A673 (cell line): ENCODE data around the gene CHRDL1.

Experiments
- EZH2 ChIP-seq: fragments of 200-600 bp; sonication (generic); IDR thresholded peaks from 2 replicates; pipeline ENCODE4 v1.6.1; 2017; ENCODE audit warnings: borderline replicate concordance, low read depth, mild to moderate bottlenecking, mixed read lengths, antibody characterized with exemption, low read length; ENCODE audit not compliant: poor library complexity, severe bottlenecking
- TF ChIP-seq, protein P1 (sequence below): fragments of 300-800, 200-600 bp; sonication (generic); conservative IDR thresholded peaks from 2 replicates; pipeline ENCODE4 v1.5.1; 2017; ENCODE audit warnings: low read depth, mild to moderate bottlenecking, antibody characterized with exemption, low read length, moderate library complexity, mixed read lengths

- TF ChIP-seq, protein P1, sequence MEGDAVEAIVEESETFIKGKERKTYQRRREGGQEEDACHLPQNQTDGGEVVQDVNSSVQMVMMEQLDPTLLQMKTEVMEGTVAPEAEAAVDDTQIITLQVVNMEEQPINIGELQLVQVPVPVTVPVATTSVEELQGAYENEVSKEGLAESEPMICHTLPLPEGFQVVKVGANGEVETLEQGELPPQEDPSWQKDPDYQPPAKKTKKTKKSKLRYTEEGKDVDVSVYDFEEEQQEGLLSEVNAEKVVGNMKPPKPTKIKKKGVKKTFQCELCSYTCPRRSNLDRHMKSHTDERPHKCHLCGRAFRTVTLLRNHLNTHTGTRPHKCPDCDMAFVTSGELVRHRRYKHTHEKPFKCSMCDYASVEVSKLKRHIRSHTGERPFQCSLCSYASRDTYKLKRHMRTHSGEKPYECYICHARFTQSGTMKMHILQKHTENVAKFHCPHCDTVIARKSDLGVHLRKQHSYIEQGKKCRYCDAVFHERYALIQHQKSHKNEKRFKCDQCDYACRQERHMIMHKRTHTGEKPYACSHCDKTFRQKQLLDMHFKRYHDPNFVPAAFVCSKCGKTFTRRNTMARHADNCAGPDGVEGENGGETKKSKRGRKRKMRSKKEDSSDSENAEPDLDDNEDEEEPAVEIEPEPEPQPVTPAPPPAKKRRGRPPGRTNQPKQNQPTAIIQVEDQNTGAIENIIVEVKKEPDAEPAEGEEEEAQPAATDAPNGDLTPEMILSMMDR = no peak
- no peak for TF ChIP-seq EZH2
Measured at GRCh38 chrX:110825972-110826371, 30.4 kb upstream of the CHRDL1 start.
